ENCODE results near the gene ASMTL. TPM values are rescaled to one million over a fixed set of nuclear protein-coding genes. Genes with fewer than 3 reads are reported as not detected.
"Not testable (repeated sequence)": the region's sequence is repeated elsewhere in the genome, so short reads cannot be mapped to it uniquely, and the experiment has no call there.

Gene ASMTL
- total RNA-seq, 1 donor from 2014 or later, result 31.7 TPM

DNA sequence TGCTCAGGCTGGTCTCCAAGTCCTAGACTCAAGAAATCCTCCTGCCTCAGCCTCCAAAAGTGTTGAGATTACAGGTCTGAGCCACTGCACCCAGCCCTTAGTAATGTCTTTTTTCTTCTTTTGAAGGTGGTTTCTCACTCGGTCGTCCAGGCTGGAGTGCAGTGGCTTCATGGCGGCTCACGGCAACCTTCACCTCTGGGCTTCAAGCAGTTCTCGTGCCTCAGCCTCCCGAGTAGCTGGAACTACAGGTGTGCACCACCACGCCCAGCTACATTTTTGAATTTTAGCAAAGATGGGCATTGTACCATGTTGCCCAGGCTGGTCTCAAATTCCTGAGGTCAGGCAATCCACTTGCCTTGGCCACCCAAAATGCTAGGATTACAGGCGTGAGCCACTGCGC lies 32.3 kb upstream of the ASMTL start:
- TF ChIP-seq, protein P1, sequence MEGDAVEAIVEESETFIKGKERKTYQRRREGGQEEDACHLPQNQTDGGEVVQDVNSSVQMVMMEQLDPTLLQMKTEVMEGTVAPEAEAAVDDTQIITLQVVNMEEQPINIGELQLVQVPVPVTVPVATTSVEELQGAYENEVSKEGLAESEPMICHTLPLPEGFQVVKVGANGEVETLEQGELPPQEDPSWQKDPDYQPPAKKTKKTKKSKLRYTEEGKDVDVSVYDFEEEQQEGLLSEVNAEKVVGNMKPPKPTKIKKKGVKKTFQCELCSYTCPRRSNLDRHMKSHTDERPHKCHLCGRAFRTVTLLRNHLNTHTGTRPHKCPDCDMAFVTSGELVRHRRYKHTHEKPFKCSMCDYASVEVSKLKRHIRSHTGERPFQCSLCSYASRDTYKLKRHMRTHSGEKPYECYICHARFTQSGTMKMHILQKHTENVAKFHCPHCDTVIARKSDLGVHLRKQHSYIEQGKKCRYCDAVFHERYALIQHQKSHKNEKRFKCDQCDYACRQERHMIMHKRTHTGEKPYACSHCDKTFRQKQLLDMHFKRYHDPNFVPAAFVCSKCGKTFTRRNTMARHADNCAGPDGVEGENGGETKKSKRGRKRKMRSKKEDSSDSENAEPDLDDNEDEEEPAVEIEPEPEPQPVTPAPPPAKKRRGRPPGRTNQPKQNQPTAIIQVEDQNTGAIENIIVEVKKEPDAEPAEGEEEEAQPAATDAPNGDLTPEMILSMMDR (IDR thresholded peaks at IDR 0.05), result no peak
- TF ChIP-seq POLR2AphosphoS5 (IDR thresholded peaks at IDR 0.05; ENCODE audit: insufficient read depth in 1 of 2, low read depth in 1 of 2), result no peak
- no peak for TF ChIP-seq POLR2A (IDR thresholded peaks at IDR 0.05)
- Histone ChIP-seq H3K36me3 (no peaks in the 10 kb centered on the region), H3K27me3 (no peaks in the 10 kb centered on the region), H3K4me3 (no peak overlapping the region), H3K9me3 (no peaks in the 10 kb centered on the region), H3K27ac (no peak overlapping the region), H3K4me1 (no peaks in the 10 kb centered on the region)
- no peak for DNase-seq (ENCODE audit: extremely low spot score in 2 of 2)
- intact Hi-C loops (cut with DNase I), result no loop called here

DNA sequence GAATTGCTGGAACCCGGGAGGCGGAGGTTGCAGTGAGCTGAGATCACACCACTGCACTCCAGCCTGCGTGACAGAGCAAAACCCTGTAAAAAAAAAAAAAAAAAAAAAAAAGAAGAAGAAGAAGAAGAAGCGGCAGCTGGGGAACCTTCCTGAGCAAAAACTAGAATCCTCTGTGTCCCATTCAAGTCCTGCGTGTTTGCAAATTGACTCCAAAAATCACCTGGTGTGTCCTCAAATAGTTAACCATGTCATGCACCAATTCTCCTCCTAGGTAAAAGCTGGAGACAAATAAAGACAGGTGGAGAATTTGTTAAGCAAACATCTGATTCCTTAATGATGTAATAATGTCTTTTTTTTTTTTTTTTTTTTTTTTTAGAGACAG lies 31.9 kb upstream of the ASMTL start:
- Histone ChIP-seq H3K4me3 (no peak overlapping the region), H3K36me3 (no peaks in the 10 kb centered on the region), H3K9me3 (no peaks in the 10 kb centered on the region), H3K27me3 (no peaks in the 10 kb centered on the region), H3K4me1 (no peaks in the 10 kb centered on the region), H3K27ac (no peak overlapping the region)
- TF ChIP-seq POLR2AphosphoS5 (IDR thresholded peaks at IDR 0.05; ENCODE audit: insufficient read depth in 1 of 2, low read depth in 1 of 2), result no peak
- TF ChIP-seq POLR2A (IDR thresholded peaks at IDR 0.05), result no peak
- TF ChIP-seq, protein P1 (IDR thresholded peaks at IDR 0.05), result no peak
- DNase-seq (ENCODE audit: extremely low spot score in 2 of 2), result no peak
- intact Hi-C loops (cut with DNase I), result no loop called here

DNA sequence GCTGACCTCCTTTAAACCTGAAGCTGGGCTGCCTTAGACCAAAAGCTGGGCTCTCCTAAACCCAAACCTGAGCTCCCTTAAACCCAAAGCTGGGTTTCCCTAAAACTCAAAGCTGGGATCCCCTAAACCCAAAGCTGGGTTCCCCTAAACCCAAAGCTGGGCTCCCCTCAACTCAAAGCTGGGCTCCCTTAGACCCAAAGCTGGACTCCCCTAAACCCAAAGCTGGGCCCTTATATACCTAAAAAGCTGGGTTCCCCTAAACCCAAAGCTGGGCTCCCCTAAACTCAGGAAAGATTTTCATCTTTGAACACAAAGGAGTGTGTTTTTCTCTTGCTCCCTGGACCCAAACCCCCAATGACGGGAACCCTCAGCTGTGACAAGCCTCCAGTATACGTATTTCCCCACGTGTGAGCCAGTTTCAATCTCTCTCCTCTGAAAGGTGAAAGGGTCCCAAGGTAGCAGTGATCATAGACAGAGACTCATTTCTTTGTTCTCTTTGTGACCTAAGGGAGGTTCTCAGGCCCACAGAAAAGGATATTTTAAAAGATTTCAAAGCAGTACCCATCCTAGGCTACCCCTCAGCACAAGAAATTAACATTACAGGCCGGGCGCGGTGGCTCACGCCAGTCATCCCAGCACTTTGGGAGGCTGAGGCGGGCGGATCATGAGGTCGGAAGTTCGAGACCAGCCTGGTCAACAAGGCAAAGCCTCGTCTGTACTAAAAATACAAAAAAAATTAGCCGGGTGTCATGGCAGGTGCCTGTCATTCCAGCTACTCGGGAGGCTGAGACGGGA lies 31.3 kb upstream of the ASMTL start:
- H3K4me1 ChIP-seq, result no peaks in the 10 kb centered on the region
- no peak overlapping the region for H3K4me3 ChIP-seq
- no peaks in the 10 kb centered on the region for H3K9me3 ChIP-seq
- no peaks in the 10 kb centered on the region for H3K36me3 ChIP-seq
- TF ChIP-seq, protein P1 (IDR thresholded peaks at IDR 0.05), result no peak
- TF ChIP-seq POLR2A (IDR thresholded peaks at IDR 0.05), result no peak
- no peak for TF ChIP-seq POLR2AphosphoS5 (IDR thresholded peaks at IDR 0.05; ENCODE audit: insufficient read depth in 1 of 2, low read depth in 1 of 2)
- no peak overlapping the region for H3K27ac ChIP-seq
- no peaks in the 10 kb centered on the region for H3K27me3 ChIP-seq
- intact Hi-C loops (cut with DNase I), result no loop called here
- no peak for DNase-seq (ENCODE audit: extremely low spot score in 2 of 2)

DNA sequence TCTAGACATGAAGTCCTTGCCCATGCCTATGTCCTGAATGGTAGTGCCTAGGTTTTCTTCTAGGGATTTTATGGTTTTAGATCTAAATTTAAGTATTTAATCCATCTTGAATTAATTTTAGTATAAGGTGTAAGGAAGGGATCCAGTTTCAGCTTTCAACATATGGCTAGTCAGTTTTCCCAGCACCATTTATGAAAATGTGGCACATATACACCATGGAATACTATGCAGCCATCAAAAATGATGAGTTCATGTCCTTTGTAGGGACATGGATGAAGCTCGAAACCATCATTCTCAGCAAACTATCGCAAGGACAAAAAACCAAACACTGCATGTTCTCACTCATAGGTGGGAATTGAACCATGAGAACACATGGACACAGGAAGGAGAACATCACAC lies 29.8 kb upstream of the ASMTL start:
- intact Hi-C loops (cut with DNase I); DNase-seq (ENCODE audit: extremely low spot score in 2 of 2); H3K27ac ChIP-seq; H3K4me3 ChIP-seq; H3K36me3 ChIP-seq; H3K27me3 ChIP-seq; H3K4me1 ChIP-seq; H3K9me3 ChIP-seq: not testable (repeated sequence)

DNA sequence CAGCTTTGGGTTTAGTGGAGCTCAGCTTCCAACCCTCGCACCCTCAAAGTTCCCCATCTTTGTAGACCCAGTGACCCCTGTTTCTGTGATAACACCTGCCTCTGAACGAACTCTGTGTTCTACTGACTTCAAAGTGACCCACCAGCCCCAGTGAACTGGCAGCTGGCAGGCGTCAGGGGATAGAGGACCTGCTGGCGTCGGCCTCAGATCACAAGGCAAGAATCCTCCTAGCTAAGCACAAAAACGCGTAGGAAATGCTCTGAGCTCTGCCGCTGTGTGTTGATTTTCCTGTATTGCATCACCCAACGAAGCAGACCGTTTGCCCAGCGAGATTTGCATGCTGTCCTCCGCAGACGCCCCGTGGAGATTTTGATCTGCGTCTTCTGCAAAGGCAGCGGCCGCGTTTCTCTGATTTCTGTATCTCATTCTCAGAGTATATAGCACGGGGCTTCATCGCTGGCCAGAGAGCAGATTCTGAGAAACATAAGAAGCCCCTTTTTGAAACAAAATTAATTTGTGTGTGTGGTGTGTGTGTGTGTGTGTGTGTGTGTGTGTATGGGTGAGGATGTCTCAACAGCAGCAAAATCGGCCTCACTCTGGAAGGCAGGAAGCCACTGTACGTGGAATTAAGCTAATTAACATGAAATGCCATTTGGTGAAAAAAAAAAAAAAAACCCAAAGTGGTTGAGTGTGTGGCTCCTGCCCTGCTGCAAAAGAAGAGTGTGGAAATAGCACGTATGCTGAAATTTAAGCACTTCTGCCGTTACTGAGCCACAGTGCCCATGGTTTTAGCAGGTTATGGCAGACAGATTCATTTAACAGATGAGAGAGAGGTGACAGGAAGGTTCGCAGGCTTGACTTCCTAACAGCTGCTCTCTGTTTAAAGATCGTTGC lies 29.2 kb upstream of the ASMTL start:
- TF ChIP-seq POLR2A (IDR thresholded peaks at IDR 0.05) (no peak), POLR2AphosphoS5 (IDR thresholded peaks at IDR 0.05; ENCODE audit: insufficient read depth in 1 of 2, low read depth in 1 of 2) (peak in 1 of 2 donors; percentile 26)
- H3K27ac ChIP-seq, result no peak overlapping the region

More for the DNA sequence above, 29.2 kb upstream of the ASMTL start:
- Histone ChIP-seq H3K4me1 (no peaks in the 10 kb centered on the region), H3K36me3 (no peaks in the 10 kb centered on the region), H3K9me3 (no peaks in the 10 kb centered on the region), H3K4me3 (no peak overlapping the region), H3K27me3 (no peaks in the 10 kb centered on the region)
- intact Hi-C loops (cut with DNase I), result no loop called here
- DNase-seq (ENCODE audit: extremely low spot score in 2 of 2), result peak in 1 of 2 donors; percentile 84

Data from vagina (tissue), 2 donors.